Activated CD8-positive, alpha-beta memory T cell treated with anti-CD3 and anti-CD28 coated beads for 36 hours (primary cell): ENCODE data around the gene TOE1. TPM values are rescaled to one million over a fixed set of nuclear protein-coding genes. Genes with fewer than 3 reads are reported as not detected.
"Not testable (repeated sequence)": the region's sequence is repeated elsewhere in the genome, so short reads cannot be mapped to it uniquely, and the experiment has no call there.

Source experiments
- CTCF ChIA-PET: fragments of 350-600 bp; sonication (Branson Sonifier 250); formaldehyde crosslinking; loops from one replicate; lab custom pipeline; 2021; ENCODE audit warnings: antibody characterized with exemption; lab: Charles Lee
- POLR2A ChIA-PET: fragments of 350-600 bp; sonication (Branson Sonifier 250); formaldehyde crosslinking; loops from one replicate; lab custom pipeline; 2021; ENCODE audit warnings: antibody characterized with exemption; lab: Charles Lee
- total RNA-seq, 2 experiments: library from RNA; stranded (reverse); gene quantifications; one replicate each; pipeline ENCODE4 v1.2.3, GENCODE V29; 2021

The TOE1 gene
- total RNA-seq, 2 experiments from 2014 or later, result 51.3 to 52.0 TPM

DNA sequence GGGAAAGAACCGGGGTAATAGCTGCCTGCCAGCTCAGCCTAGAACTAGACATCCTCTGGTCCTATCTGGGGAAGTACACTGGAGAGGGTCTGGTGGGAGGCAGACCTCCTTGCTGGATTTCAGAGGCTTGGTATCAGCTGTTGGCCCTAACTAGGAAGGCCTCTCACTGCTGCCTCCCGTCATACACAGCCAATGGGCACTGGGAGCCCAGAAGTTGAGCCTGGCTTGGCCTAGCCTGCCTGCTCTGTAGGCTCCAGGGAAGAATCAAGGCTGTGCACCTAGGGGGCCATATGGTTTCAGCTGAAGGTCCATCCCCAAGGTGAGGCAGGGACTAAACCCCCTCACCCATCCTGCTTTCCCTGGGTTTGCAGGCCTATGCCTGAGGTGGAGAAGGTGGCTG, 4.5 kb downstream of the TOE1 start:
- POLR2A ChIA-PET, result no interaction called here

GRCh38 chr1:45345014-45345413, 5.0 kb downstream of the TOE1 start:
- CTCF ChIA-PET, result no interaction called here
- POLR2A ChIA-PET, result no interaction called here

More for the DNA sequence above, 4.5 kb downstream of the TOE1 start:
- CTCF ChIA-PET, result no interaction called here

DNA sequence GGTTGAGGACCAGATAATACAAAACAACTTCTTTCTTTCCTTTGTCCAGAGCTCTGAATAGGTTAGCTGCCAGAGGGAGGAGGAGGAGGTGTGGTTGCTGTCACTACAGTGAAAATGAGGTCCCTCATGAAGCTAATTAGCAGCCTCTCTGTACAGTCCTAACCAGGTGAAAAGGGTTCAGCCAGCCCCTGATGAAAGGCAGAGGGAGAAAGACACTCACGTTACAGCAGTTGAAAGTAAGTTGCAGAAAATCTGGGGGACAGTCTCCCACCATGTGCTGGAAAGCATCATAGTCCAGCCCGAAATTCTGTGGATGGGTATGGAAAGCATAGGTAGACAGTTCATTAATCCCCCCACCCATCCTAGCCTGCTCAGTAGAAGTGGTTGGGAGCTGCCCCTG, 6.5 kb downstream of the TOE1 start:
- ChIA-PET POLR2A (no interaction called here), CTCF (interaction anchor here (0.9 kb wide), 1 partner anchor 39 kb away, joined by 3 read pairs; no protein-coding TSS in a partner anchor)

DNA sequence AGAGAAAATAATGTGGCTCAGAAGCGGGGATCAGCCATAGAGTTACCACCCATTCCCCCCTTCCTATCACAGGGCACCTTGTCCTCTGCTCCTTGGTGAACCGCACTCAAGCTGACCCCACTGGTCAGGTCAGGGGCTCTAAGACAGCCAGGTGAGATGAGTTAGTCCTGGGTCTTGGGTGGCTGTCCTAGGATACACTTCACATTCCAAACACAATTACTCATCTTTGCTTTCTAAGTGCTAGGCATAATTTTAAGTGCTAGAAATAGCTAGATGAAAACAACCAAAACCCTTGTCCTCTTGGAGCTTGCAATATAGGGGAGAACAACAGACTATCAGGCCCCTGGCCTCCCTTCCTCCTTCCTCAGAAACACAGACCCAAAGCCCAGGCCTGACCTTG, 8.1 kb downstream of the TOE1 start:
- ChIA-PET CTCF (interaction anchor here (1.5 kb wide), 1 partner anchor 8 kb away, joined by 5 read pairs; the partner anchor contains the start of genes MUTYH and TOE1), POLR2A (interaction anchor here (0.5 to 1.3 kb wide), 5 partner anchors 9 to 335 kb away, joined by 3 to 8 read pairs (median 4); partner anchors contain the start of gene TOE1)

DNA sequence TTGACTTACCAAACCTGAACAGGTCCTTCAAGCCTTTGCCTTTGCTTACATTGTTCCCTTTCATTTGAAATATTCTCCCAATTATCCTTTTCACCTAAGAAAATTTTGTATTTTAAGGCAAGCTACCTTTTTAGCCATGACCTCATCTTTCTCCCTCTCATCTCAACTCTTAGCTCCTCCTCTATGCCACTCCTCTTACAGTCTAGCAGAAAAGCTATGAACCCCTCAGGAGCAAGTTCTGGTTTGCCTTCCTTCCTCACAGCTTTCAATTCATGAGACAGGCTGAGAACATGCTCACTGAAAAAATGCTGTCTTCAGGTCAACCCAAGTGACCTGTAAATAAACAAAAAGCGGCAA, 8.6 kb downstream of the TOE1 start:
- CTCF ChIA-PET, result interaction anchor here (0.6 to 1.5 kb wide), 2 partner anchors 8 to 9 kb away, joined by 3 to 5 read pairs; partner anchors contain the start of genes MUTYH and TOE1
- POLR2A ChIA-PET, result interaction anchor here (0.5 to 1.3 kb wide), 5 partner anchors 9 to 336 kb away, joined by 3 to 8 read pairs (median 4); partner anchors contain the start of gene TOE1

DNA sequence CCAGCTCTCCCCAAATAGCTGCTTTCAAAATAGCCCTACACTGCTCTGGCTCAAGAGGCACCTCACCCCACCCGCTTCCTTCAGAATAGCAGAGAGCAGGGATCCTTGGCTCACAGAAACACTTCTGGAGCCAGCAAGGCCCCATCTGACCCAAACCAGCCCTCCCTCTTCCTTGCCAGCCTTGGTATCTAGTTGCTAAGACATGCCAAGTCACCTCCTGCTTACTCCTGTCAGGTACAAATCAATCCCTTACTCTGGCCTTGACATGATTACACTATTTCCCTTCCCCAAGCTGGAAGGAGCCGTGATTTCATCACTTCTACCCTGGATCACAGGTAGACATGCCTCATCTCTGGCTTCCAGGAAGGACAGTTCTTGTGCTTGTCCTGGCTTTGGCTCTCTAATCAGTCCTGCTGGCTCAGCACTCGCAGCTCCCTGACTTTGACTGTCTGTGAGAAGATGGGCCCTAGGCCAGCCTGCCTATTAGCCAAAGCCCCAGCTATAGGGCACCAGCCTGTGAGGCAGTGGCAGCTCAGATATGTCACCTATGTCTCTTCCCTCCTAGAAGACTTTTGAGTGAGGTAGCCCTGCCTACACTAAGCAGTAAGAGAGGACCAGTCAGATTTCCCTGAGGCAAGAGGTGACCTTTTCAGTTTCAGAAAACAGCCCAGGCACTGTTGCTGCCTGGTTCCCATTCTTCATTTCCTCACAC, 9.2 kb downstream of the TOE1 start:
- CTCF ChIA-PET, result interaction anchor here (0.6 to 1.5 kb wide), 2 partner anchors 8 to 9 kb away, joined by 3 to 5 read pairs; partner anchors contain the start of genes MUTYH and TOE1

GRCh38 chr1:45351508-45351907, 11.5 kb downstream of the TOE1 start:
- ChIA-PET CTCF (interaction anchor here (1.0 to 1.4 kb wide), 2 partner anchors 9 to 30 kb away, joined by 3 read pairs; no protein-coding TSS in a partner anchor), POLR2A (no interaction called here)

More for the DNA sequence above, 9.2 kb downstream of the TOE1 start:
- POLR2A ChIA-PET, result interaction anchor here (0.5 to 1.3 kb wide), 4 partner anchors 10 to 163 kb away, joined by 4 to 11 read pairs (median 4); partner anchors contain the start of gene TOE1

DNA sequence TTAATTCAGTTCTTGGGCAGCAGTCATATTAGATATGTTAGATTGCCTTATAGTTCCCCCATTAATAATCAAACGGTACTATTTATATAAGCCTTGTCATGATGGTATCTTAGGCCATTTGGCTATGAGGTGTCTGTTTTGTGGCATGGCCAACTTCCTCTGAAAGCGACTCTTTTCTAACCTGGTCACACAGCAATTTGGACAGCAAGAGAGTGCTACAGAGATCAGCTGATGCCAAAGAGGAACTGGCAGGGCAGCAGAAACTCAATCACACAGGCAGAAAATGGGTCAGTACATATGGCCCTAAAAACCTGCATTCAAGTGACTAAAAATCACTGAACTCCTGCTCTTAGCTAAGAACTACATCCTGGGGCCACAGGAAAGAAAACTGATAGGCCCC, 13.7 kb downstream of the TOE1 start:
- ChIA-PET CTCF (no interaction called here), POLR2A (no interaction called here)

GRCh38 chr1:45354838-45355237, 14.9 kb downstream of the TOE1 start:
- ChIA-PET CTCF (interaction anchor here (3.7 kb wide), 1 partner anchor 139 kb away, joined by 22 read pairs; no protein-coding TSS in a partner anchor), POLR2A (no interaction called here)

- ChIA-PET CTCF (interaction anchor here (3.7 kb wide), 1 partner anchor 138 kb away, joined by 22 read pairs; no protein-coding TSS in a partner anchor), POLR2A (no interaction called here)
Observed at GRCh38 chr1:45355683-45356082, 15.7 kb downstream of the TOE1 start.

DNA sequence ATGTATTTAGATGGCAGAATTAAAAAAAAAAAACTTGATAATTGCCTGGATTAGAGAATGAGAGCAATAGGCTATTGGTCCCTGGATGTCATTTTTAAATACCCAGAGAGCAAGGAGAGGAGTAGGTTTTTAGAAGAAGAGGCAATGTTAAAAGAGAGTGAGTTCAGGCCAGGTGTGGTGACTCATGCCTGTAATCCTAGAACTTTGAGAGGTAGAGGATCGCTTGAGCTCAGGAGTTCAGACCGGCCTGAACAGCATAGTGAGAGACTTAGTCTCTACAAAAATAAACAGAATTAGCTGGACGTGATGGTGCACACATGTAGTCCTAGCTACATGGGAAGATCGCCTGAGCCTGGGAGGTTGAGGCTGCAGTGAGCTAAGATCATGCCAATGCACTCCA, 16.2 kb downstream of the TOE1 start:
- CTCF ChIA-PET, result interaction anchor here (3.7 kb wide), 1 partner anchor 138 kb away, joined by 22 read pairs; no protein-coding TSS in a partner anchor
- POLR2A ChIA-PET, result no interaction called here

GRCh38 chr1:45359882-45360513, 20.0 kb downstream of the TOE1 start:
- CTCF ChIA-PET, result interaction anchor here (0.6 to 3.1 kb wide), 7 partner anchors 9 to 139 kb away, joined by 3 to 41 read pairs (median 4); partner anchors contain the start of genes CCDC163 and TESK2
- POLR2A ChIA-PET, result no interaction called here

- POLR2A ChIA-PET, result not testable (repeated sequence)
- CTCF ChIA-PET, result interaction anchor here (0.6 to 3.1 kb wide), 3 partner anchors 60 to 131 kb away, joined by 3 to 41 read pairs (median 3); partner anchors contain the start of gene TESK2
Observed at GRCh38 chr1:45360981-45361380, 21.0 kb downstream of the TOE1 start.

DNA sequence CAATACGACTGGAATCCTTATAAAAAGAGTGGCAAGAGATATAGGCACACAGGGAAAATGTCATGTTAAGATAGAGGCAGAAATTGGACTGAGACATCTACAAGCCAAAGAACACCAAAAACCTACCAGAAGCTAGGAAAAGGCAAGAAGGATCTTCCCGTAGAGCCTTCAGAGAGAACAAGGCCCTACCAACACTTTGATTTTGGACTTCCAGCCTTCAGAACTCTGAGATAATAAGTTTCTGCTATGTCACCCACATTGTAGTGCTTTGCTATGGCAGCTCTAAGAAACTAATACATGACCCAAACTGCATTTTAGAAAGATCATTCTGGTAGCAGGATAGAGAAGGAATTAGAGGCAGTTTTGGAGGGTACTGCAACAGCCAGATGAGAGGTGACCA, 24.3 kb downstream of the TOE1 start:
- CTCF ChIA-PET, result interaction anchor here (2.0 kb wide), 1 partner anchor 129 kb away, joined by 7 read pairs; no protein-coding TSS in a partner anchor
- POLR2A ChIA-PET, result no interaction called here

DNA sequence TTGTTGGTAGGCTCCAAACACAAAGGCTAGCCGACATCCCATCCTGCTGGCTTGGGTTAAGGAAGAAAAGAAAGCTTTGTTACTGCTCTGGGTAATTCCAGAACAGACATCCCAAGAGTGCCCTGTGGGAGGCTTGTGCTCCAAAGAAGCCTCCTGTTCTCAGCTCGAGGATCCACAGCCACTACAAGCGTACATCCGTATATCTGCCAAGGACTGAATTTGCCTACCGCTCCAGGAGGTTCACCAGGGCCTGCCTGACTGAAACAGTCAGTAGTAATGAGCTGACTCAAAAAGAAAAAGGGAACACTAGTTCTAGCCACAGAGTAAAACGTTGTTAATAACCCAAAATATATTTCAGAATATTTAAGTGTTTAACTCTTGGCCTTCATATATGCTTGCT, 25.1 kb downstream of the TOE1 start:
- POLR2A ChIA-PET, result no interaction called here
- CTCF ChIA-PET, result interaction anchor here (0.6 to 2.0 kb wide), 4 partner anchors 29 to 136 kb away, joined by 3 to 7 read pairs (median 4); no protein-coding TSS in a partner anchor

- CTCF ChIA-PET, result no interaction called here
- POLR2A ChIA-PET, result no interaction called here
Observed at GRCh38 chr1:45370575-45370974, 30.6 kb downstream of the TOE1 start.

DNA sequence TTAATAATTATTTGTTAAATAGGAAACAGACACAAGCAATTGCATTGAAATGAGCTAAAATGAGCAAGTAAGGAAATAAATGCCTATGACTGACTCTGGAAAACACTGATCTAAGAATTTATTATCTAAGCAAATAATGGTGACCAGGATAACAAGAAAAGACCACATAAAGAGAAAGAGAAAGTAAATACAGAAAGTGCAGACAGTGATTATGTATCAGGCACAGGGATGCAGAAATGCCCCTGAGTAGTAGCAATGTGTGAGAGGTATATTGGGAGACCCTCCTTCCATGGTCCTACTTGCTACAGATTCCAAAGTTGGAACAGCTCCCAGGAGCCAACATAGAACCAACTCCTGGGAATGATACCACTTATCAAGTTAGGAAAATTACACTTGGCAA, 33.6 kb downstream of the TOE1 start:
- ChIA-PET CTCF (no interaction called here), POLR2A (no interaction called here)

- POLR2A ChIA-PET, result no interaction called here
- CTCF ChIA-PET, result interaction anchor here (1.1 kb wide), 1 partner anchor 15 kb away, joined by 4 read pairs; no protein-coding TSS in a partner anchor
Observed at GRCh38 chr1:45375104-45376090, 35.4 kb downstream of the TOE1 start.
